ENCODE results near the gene NPIPB6. TPM values are rescaled to one million over a fixed set of nuclear protein-coding genes. Genes with fewer than 3 reads are reported as not detected.
A peak's percentile ranks its signal among the peaks of the same experiment; 100 is the strongest.
"Not testable (repeated sequence)": the region's sequence is repeated elsewhere in the genome, so short reads cannot be mapped to it uniquely, and the experiment has no call there.

The NPIPB6 gene
- total RNA-seq, 2 donors from 2014 or later: 2.2 to 8.2 TPM

DNA sequence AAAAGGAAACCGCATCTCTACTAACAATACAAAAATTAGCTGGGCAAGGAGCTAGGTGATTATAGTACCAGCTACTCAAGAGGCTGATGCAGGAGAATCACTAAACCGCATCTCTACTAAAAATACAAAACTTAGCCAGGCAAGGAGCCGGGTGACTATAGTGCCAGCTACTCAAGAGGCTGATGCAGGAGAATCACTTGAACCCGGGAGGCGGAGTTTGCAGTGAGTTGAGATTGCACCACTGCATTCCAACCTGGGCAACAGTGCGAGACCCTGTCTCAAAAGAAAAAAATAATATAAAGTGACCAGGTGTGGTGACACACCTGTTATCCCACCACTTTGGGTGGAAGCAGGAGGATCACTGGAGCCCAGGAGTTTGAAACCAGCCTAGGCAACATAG, 25.1 kb downstream of the NPIPB6 start:
- H3K27me3 ChIP-seq (replicated peaks; ENCODE audit: insufficient read depth); H3K9me3 ChIP-seq; H3K36me3 ChIP-seq; ATAC-seq (ENCODE audit: insufficient number of reproducible peaks, low FRiP score, low read depth); H3K4me3 ChIP-seq; DNase-seq (ENCODE audit: low spot score); H3K27ac ChIP-seq; H3K4me1 ChIP-seq (ENCODE audit: control insufficient read depth in 1 of 2, low read depth in 2 of 2): not testable (repeated sequence)

DNA sequence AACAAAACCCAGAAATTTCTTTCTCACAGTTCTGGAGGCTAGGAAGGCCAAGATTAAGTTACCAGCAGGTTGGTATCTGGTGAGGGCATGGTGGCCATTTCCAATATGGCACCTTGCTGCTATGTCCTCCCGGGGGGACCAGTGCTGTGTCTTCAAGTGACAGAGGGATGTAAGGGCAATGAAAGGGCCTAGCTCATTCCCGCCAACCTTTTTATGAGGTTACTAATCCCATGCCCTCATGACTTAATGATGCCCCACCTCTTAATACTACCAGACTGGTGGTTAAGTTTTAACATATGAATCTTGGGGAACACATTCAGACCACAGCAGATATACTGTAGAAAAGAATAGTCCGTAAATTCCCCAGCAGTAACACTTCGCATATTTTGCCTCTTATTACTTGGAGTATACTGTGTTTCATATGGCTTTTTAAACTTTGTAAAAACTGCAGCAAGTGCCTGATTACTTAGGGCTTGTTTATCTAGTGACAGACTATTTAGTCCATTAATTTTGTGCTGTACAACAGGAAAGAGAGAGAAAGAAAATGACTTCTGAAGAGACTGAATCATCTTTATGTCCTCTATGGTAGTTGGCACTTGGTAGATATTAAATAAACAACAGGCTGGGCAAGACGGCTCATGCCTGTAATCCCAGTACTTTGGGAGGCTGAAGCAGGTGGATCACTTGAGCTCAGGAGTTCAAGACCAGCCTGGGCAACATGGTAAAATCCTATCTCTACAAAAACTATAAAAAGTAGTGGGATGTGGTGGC, 26.2 kb downstream of the NPIPB6 start:
- H3K4me1 ChIP-seq (ENCODE audit: control insufficient read depth in 1 of 2, low read depth in 2 of 2); H3K27ac ChIP-seq; DNase-seq (ENCODE audit: low spot score); ATAC-seq (ENCODE audit: insufficient number of reproducible peaks, low FRiP score, low read depth); H3K4me3 ChIP-seq; H3K27me3 ChIP-seq (replicated peaks; ENCODE audit: insufficient read depth); H3K9me3 ChIP-seq; H3K36me3 ChIP-seq: not testable (repeated sequence)

GRCh38 chr16:28335678-28336077, 27.6 kb downstream of the NPIPB6 start:
- ATAC-seq (ENCODE audit: insufficient number of reproducible peaks, low FRiP score, low read depth); H3K4me1 ChIP-seq (ENCODE audit: control insufficient read depth in 1 of 2, low read depth in 2 of 2); H3K36me3 ChIP-seq; H3K27ac ChIP-seq; H3K9me3 ChIP-seq; H3K27me3 ChIP-seq (replicated peaks; ENCODE audit: insufficient read depth); DNase-seq (ENCODE audit: low spot score); H3K4me3 ChIP-seq: not testable (repeated sequence)

GRCh38 chr16:28332632-28333031, 30.7 kb downstream of the NPIPB6 start:
- H3K27me3 ChIP-seq (replicated peaks; ENCODE audit: insufficient read depth); H3K4me3 ChIP-seq; H3K27ac ChIP-seq; ATAC-seq (ENCODE audit: insufficient number of reproducible peaks, low FRiP score, low read depth); H3K4me1 ChIP-seq (ENCODE audit: control insufficient read depth in 1 of 2, low read depth in 2 of 2); DNase-seq (ENCODE audit: low spot score); H3K9me3 ChIP-seq; H3K36me3 ChIP-seq: not testable (repeated sequence)

- H3K36me3 ChIP-seq; DNase-seq (ENCODE audit: low spot score); H3K4me1 ChIP-seq (ENCODE audit: control insufficient read depth in 1 of 2, low read depth in 2 of 2); ATAC-seq (ENCODE audit: insufficient number of reproducible peaks, low FRiP score, low read depth); H3K4me3 ChIP-seq; H3K27ac ChIP-seq; H3K9me3 ChIP-seq; H3K27me3 ChIP-seq (replicated peaks; ENCODE audit: insufficient read depth): not testable (repeated sequence)
Measured at GRCh38 chr16:28330981-28331380, 32.3 kb downstream of the NPIPB6 start.

- H3K36me3 ChIP-seq; DNase-seq (ENCODE audit: low spot score); ATAC-seq (ENCODE audit: insufficient number of reproducible peaks, low FRiP score, low read depth); H3K9me3 ChIP-seq; H3K27ac ChIP-seq; H3K27me3 ChIP-seq (replicated peaks; ENCODE audit: insufficient read depth); H3K4me1 ChIP-seq (ENCODE audit: control insufficient read depth in 1 of 2, low read depth in 2 of 2); H3K4me3 ChIP-seq: not testable (repeated sequence)
Measured at GRCh38 chr16:28330232-28330631, 33.1 kb downstream of the NPIPB6 start.

GRCh38 chr16:28326881-28327610, 36.3 kb downstream of the NPIPB6 start:
- peak; percentile 64 for TF ChIP-seq CTCF (IDR thresholded peaks at IDR 0.05)
- Histone ChIP-seq H3K27ac (no peak overlapping the region), H3K9me3 (no peaks in the 10 kb centered on the region), H3K36me3 (no peaks in the 10 kb centered on the region), H3K27me3 (replicated peaks; ENCODE audit: insufficient read depth) (no peaks in the 10 kb centered on the region), H3K4me1 (ENCODE audit: control insufficient read depth in 1 of 2, low read depth in 2 of 2) (no peaks in the 10 kb centered on the region), H3K4me3 (no peak overlapping the region)
- DNase-seq (ENCODE audit: low spot score) (no peak), ATAC-seq (ENCODE audit: insufficient number of reproducible peaks, low FRiP score, low read depth) (no peak)

DNA sequence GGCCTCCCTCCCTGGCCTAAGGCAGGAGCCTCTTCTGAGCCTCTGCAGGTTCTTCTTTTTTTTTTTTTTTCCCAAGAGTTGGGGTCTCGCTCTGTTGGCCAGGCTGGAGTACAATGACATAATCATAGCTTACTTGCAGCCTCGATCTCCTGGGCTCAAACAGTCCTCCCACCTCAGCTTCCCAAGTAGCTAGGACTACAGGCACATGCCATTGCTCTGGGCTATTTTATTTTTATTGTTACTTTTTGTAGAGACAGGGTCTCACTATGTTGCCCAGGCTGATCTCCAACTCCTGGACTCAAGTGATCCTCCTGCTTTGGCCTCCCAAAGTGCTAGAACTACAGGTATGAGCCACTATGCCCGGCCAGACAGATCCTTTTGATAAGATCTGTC, 38.4 kb downstream of the NPIPB6 start:
- Histone ChIP-seq H3K27me3 (replicated peaks; ENCODE audit: insufficient read depth) (no peaks in the 10 kb centered on the region), H3K9me3 (no peaks in the 10 kb centered on the region), H3K36me3 (no peaks in the 10 kb centered on the region), H3K4me1 (ENCODE audit: control insufficient read depth in 1 of 2, low read depth in 2 of 2) (no peaks in the 10 kb centered on the region), H3K4me3 (no peak overlapping the region), H3K27ac (no peak overlapping the region)
- no peak for ATAC-seq (ENCODE audit: insufficient number of reproducible peaks, low FRiP score, low read depth)
- TF ChIP-seq CTCF (IDR thresholded peaks at IDR 0.05): no peak
- no peak for DNase-seq (ENCODE audit: low spot score)
